ENCODE measurements around the gene PTPRD. TPM values are rescaled to one million over a fixed set of nuclear protein-coding genes. Genes with fewer than 3 reads are reported as not detected.

The PTPRD gene
- total RNA-seq, 1 donor from 2014 or later, result 30.8 TPM

- Histone ChIP-seq H3K4me3 (no peak overlapping the region), H3K9me3 (no peaks in the 10 kb centered on the region), H3K27ac (no peak overlapping the region), H3K36me3 (no peaks in the 10 kb centered on the region), H3K27me3 (no peaks in the 10 kb centered on the region), H3K4me1 (no peaks in the 10 kb centered on the region)
- ATAC-seq (no peak), DNase-seq (no peak)
- TF ChIP-seq CTCF (IDR thresholded peaks at IDR 0.05), result no peak
- intact Hi-C loops (cut with DNase I), result no loop called here
These were observed 2011.7 kb downstream of the PTPRD start for GRCh38 chr9:8600914-8601680.

GRCh38 chr9:8599937-8600336 lies 2012.9 kb downstream of the PTPRD start:
- TF ChIP-seq CTCF (IDR thresholded peaks at IDR 0.05), result no peak
- H3K27me3 ChIP-seq, result no peaks in the 10 kb centered on the region
- H3K27ac ChIP-seq, result no peak overlapping the region
- intact Hi-C loops (cut with DNase I), result no loop called here
- H3K4me1 ChIP-seq, result no peaks in the 10 kb centered on the region
- H3K4me3 ChIP-seq, result no peak overlapping the region
- H3K9me3 ChIP-seq, result no peaks in the 10 kb centered on the region
- no peak for DNase-seq
- ATAC-seq, result no peak
- no peaks in the 10 kb centered on the region for H3K36me3 ChIP-seq

GRCh38 chr9:8589476-8589875 lies 2023.3 kb downstream of the PTPRD start:
- no peak overlapping the region for H3K4me3 ChIP-seq
- DNase-seq (no peak), ATAC-seq (no peak)
- H3K36me3 ChIP-seq, result no peaks in the 10 kb centered on the region
- intact Hi-C loops (cut with DNase I), result no loop called here
- H3K27ac ChIP-seq, result no peak overlapping the region
- H3K9me3 ChIP-seq, result no peaks in the 10 kb centered on the region
- no peaks in the 10 kb centered on the region for H3K27me3 ChIP-seq
- H3K4me1 ChIP-seq, result no peaks in the 10 kb centered on the region
- TF ChIP-seq CTCF (IDR thresholded peaks at IDR 0.05), result no peak

- no peak for TF ChIP-seq CTCF (IDR thresholded peaks at IDR 0.05)
- H3K4me3 ChIP-seq, result no peak overlapping the region
- no peaks in the 10 kb centered on the region for H3K36me3 ChIP-seq
- no peak for ATAC-seq
- H3K27ac ChIP-seq, result no peak overlapping the region
- H3K4me1 ChIP-seq, result no peaks in the 10 kb centered on the region
- DNase-seq, result no peak
- no peaks in the 10 kb centered on the region for H3K27me3 ChIP-seq
- H3K9me3 ChIP-seq, result no peaks in the 10 kb centered on the region
- intact Hi-C loops (cut with DNase I), result no loop called here
These were observed 2027.8 kb downstream of the PTPRD start for GRCh38 chr9:8585036-8585435.

GRCh38 chr9:8579661-8580060 lies 2033.1 kb downstream of the PTPRD start:
- no peaks in the 10 kb centered on the region for H3K36me3 ChIP-seq
- H3K27ac ChIP-seq, result no peak overlapping the region
- no peaks in the 10 kb centered on the region for H3K4me1 ChIP-seq

More at GRCh38 chr9:8579661-8580060, 2033.1 kb downstream of the PTPRD start:
- no peak for ATAC-seq
- Histone ChIP-seq H3K27me3 (no peaks in the 10 kb centered on the region), H3K9me3 (no peaks in the 10 kb centered on the region), H3K4me3 (no peak overlapping the region)
- intact Hi-C loops (cut with DNase I), result no loop called here
- TF ChIP-seq CTCF (IDR thresholded peaks at IDR 0.05), result no peak
- no peak for DNase-seq
